COLO668 (cell line): ENCODE data around the gene NFKBIE.

Source experiments
- DNase-seq: peaks from one replicate; lab custom pipeline; 2025; ENCODE audit not compliant: unreplicated experiment; lab: John Stamatoyannopoulos, UW

NFKBIE gene

GRCh38 chr6:44275271-44275748 is 10.0 kb upstream of the NFKBIE start:
- DNase-seq: no peak

DNA sequence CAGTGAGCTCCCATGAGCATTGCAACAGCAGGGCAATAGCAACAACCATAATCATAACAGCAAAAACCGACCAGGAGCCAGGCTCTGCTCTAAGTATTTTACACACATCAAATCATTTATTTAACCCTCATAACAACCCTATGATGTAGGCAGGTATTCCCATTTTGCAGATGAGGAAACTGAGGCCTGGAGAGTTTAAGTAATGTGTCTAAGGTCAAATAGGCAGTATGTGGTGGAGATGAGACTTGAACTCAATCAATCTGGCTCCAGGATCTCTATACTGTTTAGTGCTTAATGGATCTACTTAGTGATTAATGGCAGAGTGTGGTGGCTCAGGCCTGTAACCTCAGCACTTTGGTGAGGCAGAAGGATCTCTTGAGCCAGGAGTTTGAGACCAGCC is 8.3 kb upstream of the NFKBIE start:
- no peak for DNase-seq

- no peak for DNase-seq
These were observed 7.7 kb upstream of the NFKBIE start for GRCh38 chr6:44272999-44273566.

DNA sequence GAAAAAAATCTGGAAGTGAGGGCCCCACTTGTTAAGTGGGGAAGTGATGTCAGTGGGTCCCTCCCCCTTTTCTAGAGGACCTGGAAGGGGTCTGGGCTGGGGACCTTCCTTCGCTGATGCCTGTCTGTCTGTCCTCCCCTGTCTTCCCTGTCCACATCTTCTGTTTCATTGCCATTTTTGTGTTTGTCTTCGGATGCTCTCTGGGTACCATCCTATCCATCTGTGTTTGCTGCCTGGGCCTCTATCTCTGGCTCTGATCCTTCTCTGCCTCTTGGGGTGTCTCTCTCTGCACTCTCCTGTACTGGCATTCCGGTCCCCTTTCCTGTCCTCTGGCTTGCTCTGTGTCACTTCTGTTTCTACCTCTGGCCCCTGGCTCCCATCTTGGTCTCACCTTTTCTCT is 7.2 kb upstream of the NFKBIE start:
- no peak for DNase-seq

DNA sequence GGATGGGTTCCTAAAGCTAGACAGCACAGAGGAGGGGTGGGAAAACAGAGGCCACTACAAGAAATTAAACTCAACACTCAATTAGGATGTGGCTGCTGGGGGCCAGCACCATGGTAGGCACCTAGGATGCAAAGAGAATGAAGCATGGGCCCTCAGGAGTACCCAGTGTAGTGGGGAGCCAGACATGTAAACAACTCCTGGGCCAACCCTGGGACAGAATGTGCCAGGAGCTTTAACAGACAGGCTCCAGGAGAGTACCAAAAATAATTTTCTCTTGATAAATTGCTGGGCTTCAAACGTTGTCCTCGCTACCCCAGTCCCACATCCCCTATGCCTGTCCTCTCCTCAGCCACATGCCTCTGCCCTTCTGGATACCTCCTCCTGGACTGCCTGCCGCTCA is 6.6 kb upstream of the NFKBIE start:
- no peak for DNase-seq

GRCh38 chr6:44271406-44271723 is 6.0 kb upstream of the NFKBIE start:
- DNase-seq: no peak

GRCh38 chr6:44270526-44271405 is 5.4 kb upstream of the NFKBIE start:
- DNase-seq: no peak

- no peak for DNase-seq
These were observed 4.7 kb upstream of the NFKBIE start, which contains the start of gene TMEM151B for GRCh38 chr6:44269921-44270525. TSS of gene TMEM151B (plus strand) at chr6:44270450. CDS start at chr6:44270743, 293 bp downstream.

- no peak for DNase-seq
These were observed 4.0 kb upstream of the NFKBIE start for GRCh38 chr6:44269178-44269920.

DNA sequence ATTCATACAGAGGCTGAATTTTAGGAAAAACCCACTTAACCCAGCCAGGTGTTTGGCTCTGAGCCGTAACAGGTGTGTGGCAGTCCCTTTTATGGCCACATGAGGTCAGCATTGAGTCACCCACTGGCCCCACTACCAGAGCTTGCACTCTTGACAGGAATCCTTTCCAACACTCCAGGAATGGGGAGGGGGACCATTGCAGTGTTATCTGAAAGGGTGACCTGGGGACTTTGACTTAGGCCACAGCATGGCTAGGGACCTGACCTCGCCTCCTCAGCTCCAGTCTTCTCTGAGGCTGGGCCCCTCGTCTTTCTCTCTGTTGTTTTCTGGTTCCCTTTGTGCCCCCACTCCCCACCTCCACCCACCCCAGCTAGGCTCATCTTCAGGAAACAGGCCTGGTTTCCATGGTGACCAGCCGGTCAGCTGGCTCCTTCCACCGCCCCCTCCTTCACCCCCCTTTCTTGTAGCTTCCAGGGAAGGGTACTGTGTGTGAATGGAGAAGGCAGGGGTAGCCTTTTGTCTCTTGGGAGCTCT is 2.8 kb upstream of the NFKBIE start:
- peak; percentile 36 for DNase-seq

- no peak for DNase-seq
These were observed 1.9 kb upstream of the NFKBIE start for GRCh38 chr6:44267252-44267651.

- DNase-seq: no peak
These were observed 996 bp upstream of the NFKBIE start for GRCh38 chr6:44266347-44266746.

DNA sequence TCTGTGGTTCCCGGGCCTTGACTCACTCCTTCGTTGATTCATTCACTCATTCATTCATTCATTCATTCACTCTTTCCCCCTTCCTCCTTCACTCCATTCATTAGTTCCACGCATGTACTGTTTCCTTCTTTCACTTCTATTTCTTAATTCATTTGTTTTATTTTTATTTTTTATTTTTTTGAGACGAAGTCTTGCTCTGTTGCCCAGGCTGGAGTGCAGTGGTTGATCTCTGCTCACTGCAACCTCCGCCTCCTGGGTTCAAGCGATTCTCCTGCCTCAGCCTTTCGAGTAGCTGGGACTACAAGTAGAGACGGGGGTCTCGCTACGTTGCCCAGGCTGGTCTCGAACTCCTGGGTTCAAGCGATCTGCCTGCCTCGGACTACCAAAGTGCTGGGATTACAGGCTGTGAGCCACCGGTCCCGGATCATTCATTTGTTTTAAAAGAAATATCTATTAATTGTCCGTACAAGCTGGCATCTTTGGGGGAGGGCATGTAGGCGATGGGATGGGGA is 427 bp upstream of the NFKBIE start:
- DNase-seq: no peak

GRCh38 chr6:44264154-44265006 is 971 bp downstream of the NFKBIE start:
- DNase-seq: no peak

- peak; percentile 18 for DNase-seq
These were observed 1.8 kb downstream of the NFKBIE start for GRCh38 chr6:44263354-44264100.

GRCh38 chr6:44262467-44263353 is 2.6 kb downstream of the NFKBIE start:
- DNase-seq: no peak

- no peak for DNase-seq
These were observed 3.8 kb downstream of the NFKBIE start for GRCh38 chr6:44261581-44261980.
